Ovary (tissue), 3 donors: Measurements from ENCODE around the gene CTDP1.

Experiments
- CTCF ChIP-seq, 3 donors: fragments of 450-650 bp in 2 of 3; fragments of 200-600 bp in 1 of 3; IDR thresholded peaks; one replicate each; pipeline versions ENCODE4 v1.5.1 to v1.8.0; 2016 to 2022; ENCODE audit warnings: antibody characterized with exemption in 3 of 3, mild to moderate bottlenecking in 1 of 3
- EP300 ChIP-seq: sonication (generic); formaldehyde crosslinking; IDR thresholded peaks from one replicate; pipeline ENCODE4 v1.6.1; 2017; ENCODE audit warnings: antibody characterized with exemption
- POLR2A ChIP-seq: fragments of 450-650 bp; IDR thresholded peaks from one replicate; pipeline ENCODE4 v1.6.1; 2017; ENCODE audit warnings: antibody characterized with exemption, mild to moderate bottlenecking, moderate library complexity
- donor health status: DM: no; HTN: no; CAD: no.

GRCh38 chr18:79785831-79786230 lies 106.2 kb downstream of the CTDP1 start:
- TF ChIP-seq CTCF (IDR thresholded peaks at IDR 0.05) (no peak), EP300 (no peak), POLR2A (no peak)
